ENCODE results near the gene LGI4.
A peak's percentile ranks its signal among the peaks of the same experiment; 100 is the strongest.

LGI4 gene

GRCh38 chr19:35116072-35116801 is 18.6 kb downstream of the LGI4 start:
- H3K4me3 ChIP-seq (ENCODE audit: low read length) = no peak overlapping the region
- DNase-seq (ENCODE audit: low read depth) = no peak
- no peak for TF ChIP-seq CTCF (conservative IDR thresholded peaks at IDR 0.05; ENCODE audit: low read length)

DNA sequence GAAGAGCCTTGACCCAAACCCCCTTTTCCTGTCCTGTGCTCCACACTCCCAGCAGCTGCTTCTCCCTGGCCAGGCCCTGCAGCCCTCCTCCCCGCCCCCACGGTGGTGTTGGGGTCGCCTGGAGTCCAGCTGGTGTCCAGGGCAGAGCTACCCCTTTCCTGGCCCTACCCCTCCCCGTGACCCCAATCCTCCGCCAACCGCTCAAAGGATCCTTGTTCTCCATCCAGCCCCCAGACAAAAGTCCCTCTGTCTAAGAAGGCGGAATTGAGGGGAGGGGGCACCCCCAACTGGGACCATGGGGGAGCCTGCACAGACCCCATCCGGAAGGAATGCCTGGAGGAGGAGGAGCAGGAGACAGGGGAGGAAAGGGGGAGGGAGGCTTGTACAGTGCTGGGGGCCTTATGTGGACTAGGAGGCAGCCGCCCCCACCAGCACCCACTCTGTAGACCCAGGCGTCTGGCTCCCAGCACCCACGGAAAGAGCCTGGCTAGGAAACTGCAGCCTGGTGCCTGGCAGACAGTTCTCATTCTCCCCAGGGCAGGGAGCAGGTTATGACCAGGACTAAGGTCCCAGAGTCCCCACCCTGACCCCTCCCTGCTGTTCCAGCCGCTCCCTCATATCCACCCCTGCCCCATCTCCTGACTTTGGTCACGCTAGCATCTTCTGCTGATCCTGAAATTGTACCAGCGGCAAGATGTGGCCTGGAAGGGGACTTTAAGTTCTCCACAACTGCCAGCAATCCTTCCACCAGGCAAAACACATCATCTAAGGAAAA is 19.5 kb downstream of the LGI4 start, which contains the start of gene FXYD3:
TSS of gene FXYD3 (plus strand) at position 647 of the 775 bp plus-strand sequence. CDS start 3,554 bp downstream, outside the sequence.
- no peak for DNase-seq (ENCODE audit: low read depth)
- H3K4me3 ChIP-seq (ENCODE audit: low read length) = no peak within 1 kb of the TSS
- TF ChIP-seq CTCF (conservative IDR thresholded peaks at IDR 0.05; ENCODE audit: low read length) = no peak

DNA sequence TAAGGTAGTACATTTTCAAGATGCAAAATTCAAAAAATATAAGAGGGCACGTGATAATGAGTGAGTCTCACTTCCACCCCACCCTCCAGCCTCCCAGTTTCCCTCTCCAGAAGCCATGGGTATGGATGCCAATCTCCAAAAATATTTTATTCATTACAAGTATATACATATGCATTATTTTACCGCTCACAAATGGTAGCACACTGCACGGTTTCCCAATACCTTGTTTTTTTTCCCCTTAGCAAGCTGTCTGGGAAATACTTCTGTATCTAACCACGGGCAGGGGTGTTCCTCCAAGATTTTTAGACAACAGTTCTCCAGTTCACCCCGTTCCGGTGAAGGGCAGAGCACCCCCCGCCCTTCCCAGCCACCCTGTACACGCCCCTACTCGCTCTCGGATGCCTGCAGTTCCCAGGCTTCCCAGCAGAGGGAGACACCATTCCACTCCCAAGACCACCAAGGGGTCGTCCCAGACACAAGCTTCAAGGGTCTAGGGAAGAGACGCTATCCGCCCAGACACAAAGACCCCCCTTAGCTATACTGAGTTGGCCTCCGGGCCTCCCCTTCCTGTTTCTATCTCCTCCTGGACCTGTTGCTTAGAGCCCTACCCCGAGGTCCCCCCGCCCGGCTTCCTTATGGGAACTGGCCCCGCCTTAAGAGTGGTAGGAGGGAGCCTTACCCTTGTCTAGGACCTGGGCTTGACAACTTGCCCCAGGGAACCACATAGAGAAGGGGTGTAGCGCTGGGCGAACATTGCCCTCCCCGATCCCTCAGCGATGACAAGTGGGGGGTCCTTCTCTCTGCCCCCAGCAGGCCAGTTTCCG is 20.3 kb downstream of the LGI4 start:
- DNase-seq (ENCODE audit: low read depth) = peak; percentile 31
- peak; percentile 97 for TF ChIP-seq CTCF (conservative IDR thresholded peaks at IDR 0.05; ENCODE audit: low read length)
- H3K4me3 ChIP-seq (ENCODE audit: low read length) = no peak overlapping the region

DNA sequence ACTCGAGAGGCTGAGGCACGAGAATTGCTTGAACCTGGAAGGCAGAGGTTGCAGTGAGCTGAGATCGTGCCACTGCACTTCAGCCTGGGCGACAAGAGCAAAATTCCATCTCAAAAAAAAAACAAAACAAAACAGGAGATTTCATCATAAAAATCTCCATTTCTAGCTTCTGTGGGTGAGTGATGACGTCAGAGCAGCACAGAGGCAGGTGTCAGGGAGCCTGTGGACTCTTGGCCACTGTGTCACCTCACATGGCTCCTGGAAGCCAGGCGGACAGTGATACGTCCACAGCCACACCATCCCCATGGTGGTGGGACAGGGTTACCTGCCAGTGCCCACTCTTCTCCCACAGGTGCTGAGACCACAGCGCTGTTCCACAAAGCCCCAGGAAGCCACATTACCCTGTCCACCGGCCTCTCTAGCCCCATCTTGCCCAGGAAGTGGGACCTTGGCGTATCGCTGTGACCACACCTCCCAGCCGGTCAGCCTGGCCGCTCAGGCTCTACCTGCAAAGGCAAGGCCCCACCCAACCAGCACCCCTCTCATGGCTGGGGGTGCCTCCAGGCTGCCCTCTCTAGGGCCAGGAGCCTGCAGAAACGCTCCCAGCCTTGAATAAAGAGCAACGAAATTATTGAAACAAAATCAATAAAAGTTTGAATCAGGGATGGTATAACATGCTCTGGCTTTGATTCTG is 21.7 kb downstream of the LGI4 start:
- TF ChIP-seq CTCF (conservative IDR thresholded peaks at IDR 0.05; ENCODE audit: low read length) = no peak
- no peak for DNase-seq (ENCODE audit: low read depth)
- no peak overlapping the region for H3K4me3 ChIP-seq (ENCODE audit: low read length)

- no peak overlapping the region for H3K4me3 ChIP-seq (ENCODE audit: low read length)
- DNase-seq (ENCODE audit: low read depth) = no peak
- no peak for TF ChIP-seq CTCF (conservative IDR thresholded peaks at IDR 0.05; ENCODE audit: low read length)
Observed at GRCh38 chr19:35110974-35111373, 23.9 kb downstream of the LGI4 start.

DNA sequence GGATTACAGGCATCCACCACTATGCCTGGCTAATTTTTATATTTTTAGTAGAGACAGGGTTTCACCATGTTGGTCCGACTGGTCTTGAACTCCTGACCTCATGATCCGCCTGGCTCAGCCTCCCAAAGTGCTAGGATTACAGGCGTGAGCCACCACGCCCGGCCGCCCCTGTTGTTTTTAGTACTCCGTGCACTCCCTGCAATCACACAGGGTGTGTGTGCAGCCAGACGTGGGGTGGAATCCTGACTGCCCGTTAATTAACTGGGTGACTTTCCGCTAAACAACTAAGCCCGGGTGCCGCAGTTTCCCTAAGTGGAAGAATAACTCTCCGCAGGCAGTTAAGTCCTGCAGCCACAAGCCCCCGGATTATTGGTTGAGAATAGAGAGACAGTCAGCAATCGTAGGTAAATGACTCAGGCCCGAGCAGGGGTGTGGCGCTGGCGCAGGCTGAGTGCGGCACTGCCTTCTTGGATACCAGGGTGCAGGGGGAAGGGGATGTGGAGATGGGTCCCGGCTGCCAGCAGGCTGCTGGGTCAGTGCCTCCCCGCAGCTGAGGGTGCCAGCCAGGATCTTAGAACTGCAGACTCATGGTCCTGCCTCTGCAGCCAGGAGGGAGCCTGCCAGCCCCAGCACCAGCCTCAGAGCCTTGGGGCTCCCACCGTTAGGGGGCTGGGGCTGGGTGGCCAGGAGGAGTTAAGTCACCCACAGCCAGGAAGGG is 25.3 kb downstream of the LGI4 start:
- H3K4me3 ChIP-seq (ENCODE audit: low read length) = no peak overlapping the region
- DNase-seq (ENCODE audit: low read depth) = no peak
- TF ChIP-seq CTCF (conservative IDR thresholded peaks at IDR 0.05; ENCODE audit: low read length) = no peak
